Neuronal stem cell (in vitro differentiated cells): ENCODE measurements around the gene CFC1.
"Not testable (repeated sequence)": the region's sequence is repeated elsewhere in the genome, so short reads cannot be mapped to it uniquely, and the experiment has no call there.

ENCODE experiments used
- DNase-seq: peaks from one replicate; pipeline ENCODE4 v3.0.0-alpha.2; 2013; ENCODE audit warnings: low spot score
- H2AFZ ChIP-seq: one replicate; pipeline ENCODE4 v1.6.1; 2013; ENCODE audit warnings: mild to moderate bottlenecking, low read length, inconsistent platforms
- H2AK5ac ChIP-seq: 2 replicates; pipeline ENCODE4 v1.6.1; 2013; ENCODE audit warnings: low read depth, mild to moderate bottlenecking, inconsistent platforms, low read length, moderate library complexity, mixed read lengths
- H2BK120ac ChIP-seq: 2 replicates; pipeline ENCODE4 v1.6.1; 2013; ENCODE audit warnings: low read depth, mild to moderate bottlenecking, inconsistent platforms, low read length, moderate library complexity, mixed read lengths
- H2BK12ac ChIP-seq: one replicate; pipeline ENCODE4 v1.6.1; 2013; ENCODE audit warnings: low read length, inconsistent platforms
- H2BK15ac ChIP-seq: 2 replicates; pipeline ENCODE4 v1.6.1; 2013; ENCODE audit warnings: mild to moderate bottlenecking, low read length, inconsistent platforms, mixed read lengths
- H2BK5ac ChIP-seq: one replicate; pipeline ENCODE4 v1.6.1; 2013; ENCODE audit warnings: inconsistent platforms, mild to moderate bottlenecking, low read length, moderate library complexity
- H3K14ac ChIP-seq: one replicate; pipeline ENCODE4 v1.6.1; 2013; ENCODE audit warnings: low read length, inconsistent platforms
- H3K18ac ChIP-seq: 2 replicates; pipeline ENCODE4 v1.6.1; 2013; ENCODE audit warnings: low read length, inconsistent platforms
- H3K23ac ChIP-seq: 2 replicates; pipeline ENCODE4 v1.6.1; 2013; ENCODE audit warnings: low read depth, mild to moderate bottlenecking, mixed read lengths, low read length, inconsistent platforms; ENCODE audit not compliant: poor library complexity
- H3K27ac ChIP-seq: replicated peaks from 3 replicates; pipeline ENCODE4 v1.5.1; 2013; ENCODE audit warnings: low read length, inconsistent platforms
- H3K27me3 ChIP-seq, 3 experiments: 2 replicates each; pipeline ENCODE4 v1.6.1; 2013; ENCODE audit warnings: low read length in 3 of 3, mild to moderate bottlenecking in 2 of 3, inconsistent platforms in 1 of 3, low read depth in 1 of 3, mixed read lengths in 1 of 3, moderate library complexity in 1 of 3; ENCODE audit not compliant: control insufficient read depth in 3 of 3, insufficient read depth in 3 of 3
- H3K36me3 ChIP-seq, 2 donors: replicated peaks in 1 of 2; 2 replicates each; pipeline ENCODE4 v1.6.1; 2013; ENCODE audit warnings: low read length in 2 of 2; ENCODE audit not compliant: control insufficient read depth in 2 of 2, insufficient read depth in 2 of 2
- H3K4ac ChIP-seq: 2 replicates; pipeline ENCODE4 v1.6.1; 2013; ENCODE audit warnings: inconsistent platforms, mild to moderate bottlenecking, low read length, moderate library complexity
- H3K4me1 ChIP-seq, 2 donors: 1 replicate in 1 of 2; 2 replicates in 1 of 2; pipeline ENCODE4 v1.6.1; 2013; ENCODE audit warnings: low read length in 2 of 2, low read depth in 1 of 2; ENCODE audit not compliant: control insufficient read depth in 2 of 2, insufficient read depth in 1 of 2
- H3K4me2 ChIP-seq: one replicate; pipeline ENCODE4 v1.6.1; 2013; ENCODE audit warnings: mild to moderate bottlenecking, low read length, inconsistent platforms; ENCODE audit not compliant: insufficient read depth, poor library complexity, severe bottlenecking
- H3K4me3 ChIP-seq, 2 donors: 2 replicates each; pipeline ENCODE4 v1.5.1; 2013; ENCODE audit warnings: low read length in 2 of 2, mild to moderate bottlenecking in 2 of 2, inconsistent platforms in 1 of 2, moderate library complexity in 1 of 2
- H3K79me1 ChIP-seq: one replicate; pipeline ENCODE4 v1.6.1; 2013; ENCODE audit warnings: low read depth, mild to moderate bottlenecking, inconsistent platforms, low read length, moderate library complexity
- H3K9ac ChIP-seq: one replicate; pipeline ENCODE4 v1.6.1; 2013; ENCODE audit warnings: mild to moderate bottlenecking, low read depth, low read length, inconsistent platforms; ENCODE audit not compliant: poor library complexity
- H3K9me3 ChIP-seq, 2 donors: replicated peaks in 1 of 2; 2 replicates each; pipeline versions ENCODE3 to v1.6.1; 2013; ENCODE audit warnings: low read length in 2 of 2, mild to moderate bottlenecking in 2 of 2, inconsistent platforms in 1 of 2, low read depth in 1 of 2, mixed read lengths in 1 of 2, moderate library complexity in 1 of 2; ENCODE audit not compliant: control insufficient read depth in 2 of 2, insufficient read depth in 1 of 2
- H4K8ac ChIP-seq: one replicate; pipeline ENCODE4 v1.6.1; 2013; ENCODE audit warnings: low read depth, mild to moderate bottlenecking, inconsistent platforms, low read length, moderate library complexity
- H4K91ac ChIP-seq: one replicate; pipeline ENCODE4 v1.6.1; 2013; ENCODE audit warnings: low read length, low read depth, mild to moderate bottlenecking, inconsistent platforms; ENCODE audit not compliant: poor library complexity
- WGBS, 2 donors: extraction: QIAGEN DNeasy Blood & Tissue Kit; methylation state at CpG; one replicate each; pipeline ENCODE4 v1.1.7; 2013; ENCODE audit warnings: missing lambda C conversion rate in 2 of 2, mixed read lengths in 1 of 2; ENCODE audit not compliant: insufficient read length in 2 of 2, insufficient replicate concordance in 1 of 2; ENCODE audit errors: extremely low coverage in 2 of 2; 5-methylcytosine and 5-hydroxymethylcytosine counted together

The CFC1 gene

DNA sequence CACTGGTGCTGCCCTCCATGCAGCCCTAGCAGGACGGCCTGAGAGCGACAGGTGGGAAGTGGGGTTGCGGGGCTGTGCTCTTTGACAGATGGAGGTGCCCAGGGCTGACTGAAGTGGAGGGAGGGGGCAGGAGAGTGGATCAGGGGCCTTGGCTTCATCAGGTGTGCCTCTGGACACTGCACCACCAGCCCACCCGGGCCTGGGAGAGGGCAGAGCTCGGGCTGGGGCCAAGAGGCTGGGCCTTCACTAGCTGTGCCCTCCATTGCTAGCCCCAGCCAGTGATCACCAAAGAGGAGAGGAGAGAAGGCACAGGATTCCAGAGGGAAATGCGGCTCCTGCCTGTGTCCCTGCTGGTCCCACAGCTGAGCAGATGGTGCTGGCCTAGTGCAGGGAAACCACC is 2.6 kb downstream of the CFC1 start:
- H3K4ac ChIP-seq, H3K27ac ChIP-seq, H3K27me3 ChIP-seq, H3K18ac ChIP-seq, H2BK5ac ChIP-seq, H3K23ac ChIP-seq, H3K4me3 ChIP-seq, DNase-seq, H2BK15ac ChIP-seq, H2BK12ac ChIP-seq, H4K91ac ChIP-seq, H3K9ac ChIP-seq, H2AFZ ChIP-seq, H3K14ac ChIP-seq, H3K4me2 ChIP-seq, H3K79me1 ChIP-seq, H3K9me3 ChIP-seq, H3K36me3 ChIP-seq, H2BK120ac ChIP-seq, H4K8ac ChIP-seq, H3K4me1 ChIP-seq, H2AK5ac ChIP-seq: not testable (repeated sequence)
- WGBS, 2 donors = no CpG with 5 or more reads among the region's 6 CpGs

DNA sequence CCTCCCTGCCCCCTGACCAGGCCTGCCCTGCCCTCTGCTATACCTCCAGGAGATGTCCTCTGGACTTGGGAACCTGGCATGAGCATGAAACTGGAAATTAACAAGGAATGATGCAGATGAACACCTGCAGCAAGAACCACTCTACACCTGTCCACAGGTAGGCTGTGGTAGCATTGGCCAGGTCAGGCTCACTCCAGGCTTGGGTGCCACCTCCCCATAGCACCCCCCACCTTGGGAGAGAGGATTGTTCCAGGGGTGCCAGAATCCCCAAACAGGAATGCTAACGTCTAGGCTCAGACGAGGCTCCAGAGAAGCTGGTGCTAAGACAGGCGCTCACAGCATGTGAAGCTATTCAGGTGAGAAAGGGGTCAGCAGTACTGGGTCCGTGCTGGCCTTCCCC is 5.4 kb downstream of the CFC1 start:
- H3K4me2 ChIP-seq, H3K4me1 ChIP-seq, H2BK12ac ChIP-seq, H3K36me3 ChIP-seq, H3K9me3 ChIP-seq, H2BK5ac ChIP-seq, H3K9ac ChIP-seq, H2BK15ac ChIP-seq, H4K91ac ChIP-seq, DNase-seq, H3K27ac ChIP-seq, H3K79me1 ChIP-seq, H2AK5ac ChIP-seq, H4K8ac ChIP-seq, H3K27me3 ChIP-seq, H3K4ac ChIP-seq, H3K18ac ChIP-seq, H2AFZ ChIP-seq, H3K4me3 ChIP-seq, H2BK120ac ChIP-seq, H3K23ac ChIP-seq, H3K14ac ChIP-seq: not testable (repeated sequence)
- WGBS, 2 donors = no CpG with 5 or more reads among the region's 4 CpGs

DNA sequence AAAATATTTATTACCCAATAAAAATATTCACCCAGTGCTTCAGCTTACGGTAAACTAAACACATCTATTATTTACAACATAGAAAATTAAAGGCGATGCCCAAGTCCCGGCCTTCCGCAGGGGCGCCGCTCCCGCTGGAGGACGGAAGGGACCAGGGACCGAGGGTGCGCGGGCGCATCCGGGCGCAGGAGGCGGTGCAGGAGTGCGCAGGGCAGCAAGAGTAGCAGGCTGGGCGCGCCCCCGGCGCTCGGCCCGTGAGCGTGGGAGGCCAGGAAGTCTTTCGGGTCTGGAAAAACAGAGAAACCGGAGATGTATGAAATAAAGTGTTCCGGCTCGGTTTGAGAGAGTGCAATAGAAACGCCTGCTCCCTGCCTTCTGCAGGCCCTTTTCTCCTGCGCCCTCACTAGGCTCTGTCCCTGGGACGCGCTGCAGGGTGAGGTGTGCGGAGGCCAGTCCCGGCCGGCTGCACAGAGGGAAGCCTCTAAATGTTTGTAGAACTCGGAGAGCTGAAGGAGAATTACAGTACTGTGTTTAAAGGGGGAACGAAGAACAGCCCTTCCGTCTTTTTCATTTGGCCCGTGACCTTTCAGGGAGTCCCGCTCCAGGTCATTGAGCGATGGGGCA is 6.5 kb downstream of the CFC1 start:
- DNase-seq, H3K36me3 ChIP-seq, H3K4me1 ChIP-seq, H3K14ac ChIP-seq, H3K9ac ChIP-seq, H3K27me3 ChIP-seq, H3K23ac ChIP-seq, H3K4me3 ChIP-seq, H2BK5ac ChIP-seq, H3K27ac ChIP-seq, H2AK5ac ChIP-seq, H4K8ac ChIP-seq, H2AFZ ChIP-seq, H3K18ac ChIP-seq, H2BK12ac ChIP-seq, H3K4ac ChIP-seq, H2BK120ac ChIP-seq, H3K79me1 ChIP-seq, H3K9me3 ChIP-seq, H4K91ac ChIP-seq, H3K4me2 ChIP-seq, H2BK15ac ChIP-seq: not testable (repeated sequence)
- no CpG with 5 or more reads among the region's 40 CpGs for WGBS, 2 donors

DNA sequence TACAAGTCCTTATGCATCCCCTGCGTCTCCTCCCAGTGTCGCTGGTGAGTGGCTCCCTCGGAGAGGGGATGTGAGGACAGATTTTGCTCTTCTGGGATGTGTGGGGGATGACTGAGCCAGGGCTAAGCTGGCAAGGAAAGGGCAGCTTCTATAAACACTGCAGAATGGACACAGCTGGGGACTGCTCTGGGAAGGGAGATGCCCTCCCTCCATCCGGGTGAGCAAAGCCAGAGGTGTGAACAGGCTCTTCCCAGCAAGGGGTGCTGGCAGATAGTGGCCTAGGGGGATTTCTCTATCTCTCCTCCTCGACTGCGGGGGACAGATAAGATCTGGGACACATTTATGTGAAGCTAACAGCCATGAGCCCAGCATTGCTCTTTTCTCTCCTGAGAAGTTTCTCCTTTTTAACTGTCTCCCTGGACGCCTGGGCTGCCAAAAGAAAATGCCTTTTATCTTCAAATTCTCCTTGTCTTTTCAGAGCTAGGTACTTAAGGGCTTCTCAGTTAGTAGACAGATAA is 8.5 kb downstream of the CFC1 start:
- no CpG with 5 or more reads among the region's 7 CpGs for WGBS, 2 donors
- not testable (repeated sequence) for H3K4ac ChIP-seq, H3K9me3 ChIP-seq

More for the DNA sequence above, 8.5 kb downstream of the CFC1 start:
- not testable (repeated sequence) for DNase-seq, H3K18ac ChIP-seq, H3K27me3 ChIP-seq, H3K9ac ChIP-seq, H2BK120ac ChIP-seq, H3K14ac ChIP-seq, H4K91ac ChIP-seq, H2AK5ac ChIP-seq, H3K4me1 ChIP-seq, H3K27ac ChIP-seq, H2BK15ac ChIP-seq, H2AFZ ChIP-seq, H3K79me1 ChIP-seq, H2BK5ac ChIP-seq, H2BK12ac ChIP-seq, H3K23ac ChIP-seq, H3K4me2 ChIP-seq, H3K4me3 ChIP-seq, H4K8ac ChIP-seq, H3K36me3 ChIP-seq
